ENCODE measurements around the gene MCRS1. TPM values are rescaled to one million over a fixed set of nuclear protein-coding genes. Genes with fewer than 3 reads are reported as not detected.
A peak's percentile ranks its signal among the peaks of the same experiment; 100 is the strongest.

MCRS1 gene
- total RNA-seq, 1 donor from 2014 or later: 58.5 TPM

GRCh38 chr12:49582201-49582600 lies 14.3 kb upstream of the MCRS1 start:
- DNase-seq: no peak

GRCh38 chr12:49580572-49581535 lies 12.9 kb upstream of the MCRS1 start:
- peak; percentile 87 for DNase-seq

- DNase-seq: no peak
Observed at GRCh38 chr12:49578471-49579112, 10.7 kb upstream of the MCRS1 start.

- DNase-seq: no peak
Observed at GRCh38 chr12:49577589-49578315, 9.8 kb upstream of the MCRS1 start.

- peak; percentile 49 for DNase-seq
Observed at GRCh38 chr12:49568442-49569162, 660 bp upstream of the MCRS1 start.

- no peak for DNase-seq
Observed at GRCh38 chr12:49567302-49567610, 686 bp downstream of the MCRS1 start.

- DNase-seq: no peak
Observed at GRCh38 chr12:49566361-49566760, 1.6 kb downstream of the MCRS1 start.

- DNase-seq: no peak
Observed at GRCh38 chr12:49565406-49566265, 2.3 kb downstream of the MCRS1 start.

- no peak for DNase-seq
Observed at GRCh38 chr12:49564686-49565405, 3.1 kb downstream of the MCRS1 start.

- no peak for DNase-seq
Observed at GRCh38 chr12:49563951-49564685, 3.8 kb downstream of the MCRS1 start.

- DNase-seq: no peak
Observed at GRCh38 chr12:49562831-49563230, 5.1 kb downstream of the MCRS1 start.

GRCh38 chr12:49562233-49562632 lies 5.7 kb downstream of the MCRS1 start:
- DNase-seq: no peak

GRCh38 chr12:49560695-49561094 lies 7.2 kb downstream of the MCRS1 start:
- no peak for DNase-seq

- no peak for DNase-seq
Observed at GRCh38 chr12:49559011-49559675, 8.8 kb downstream of the MCRS1 start.

- no peak for DNase-seq
Observed at GRCh38 chr12:49558526-49558925, 9.4 kb downstream of the MCRS1 start.

- DNase-seq: peak; percentile 13
Observed at GRCh38 chr12:49557917-49558215, 10.1 kb downstream of the MCRS1 start.

- DNase-seq: no peak
Observed at GRCh38 chr12:49557187-49557916, 10.6 kb downstream of the MCRS1 start.

GRCh38 chr12:49556391-49557186 lies 11.4 kb downstream of the MCRS1 start:
- no peak for DNase-seq
